Thyroid gland (tissue), 4 donors: ENCODE measurements around the gene TEX19. TPM values are rescaled to one million over a fixed set of nuclear protein-coding genes. Genes with fewer than 3 reads are reported as not detected.

Experiments
- DNase-seq, 2 donors: peaks; one replicate each; pipeline ENCODE4 v3.0.0-alpha.2; 2019
- H3K27ac ChIP-seq, 3 donors: fragments of 200-600 bp; sonication (generic); 1 replicate in 2 of 3; 2 replicates in 1 of 3; pipeline ENCODE4 v1.5.1; 2016 to 2019; ENCODE audit warnings: mild to moderate bottlenecking in 1 of 3, moderate library complexity in 1 of 3
- H3K27me3 ChIP-seq: fragments of 200-600 bp; sonication (generic); one replicate; pipeline ENCODE4 v1.5.1; 2019
- H3K36me3 ChIP-seq, 2 donors: fragments of 200-600 bp; sonication (generic); one replicate each; pipeline ENCODE4 v1.5.1; 2016 to 2019
- H3K4me1 ChIP-seq, 2 donors: fragments of 200-600 bp; sonication (generic); one replicate each; pipeline ENCODE4 v1.5.1; 2017 to 2019
- H3K4me3 ChIP-seq, 3 donors: fragments of 200-600 bp; sonication (generic); replicated peaks in 1 of 3; 1 replicate in 2 of 3; 2 replicates in 1 of 3; pipeline ENCODE4 v1.5.1; 2016; ENCODE audit warnings: mild to moderate bottlenecking in 1 of 3
- H3K9me3 ChIP-seq: fragments of 200-600 bp; sonication (generic); one replicate; pipeline ENCODE4 v1.5.1; 2017
- CTCF ChIP-seq, 6 experiments: fragments of 200-600 bp in 3 of 6; fragments of 450-650 bp in 3 of 6; sonication (generic) in 3 of 6; IDR thresholded peaks; one replicate each; pipeline ENCODE4 v1.5.1; 2016 to 2019; ENCODE audit warnings: antibody characterized with exemption in 6 of 6, mild to moderate bottlenecking in 2 of 6, inconsistent platforms in 1 of 6, moderate library complexity in 1 of 6
- POLR2A ChIP-seq, 2 donors: fragments of 450-650 bp; IDR thresholded peaks; one replicate each; pipeline ENCODE4 v1.6.1; 2017; ENCODE audit warnings: antibody characterized with exemption in 2 of 2, mild to moderate bottlenecking in 2 of 2, moderate library complexity in 1 of 2
- WGBS, 2 donors: methylation state at CpG; one replicate each; pipeline ENCODE4 v1.1.5; 2017; 5-methylcytosine and 5-hydroxymethylcytosine counted together
- intact Hi-C: fragments of 100-400 bp; cut with DNase I; formaldehyde crosslinking; loops from one replicate; pipeline ENCODE4 v1.15.1; 2023
- total RNA-seq, 4 donors: library from RNA; depleted of rRNA; stranded (reverse); fragments of >200 nt; gene quantifications; one replicate each; pipeline ENCODE4 v1.2.3, GENCODE V29; 2016

The TEX19 gene
- total RNA-seq, 4 donors from 2014 or later, result 0.54 TPM; not detected in 3

GRCh38 chr17:82322526-82323453 is 36.3 kb upstream of the TEX19 start:
- Histone ChIP-seq H3K9me3 (no peaks in the 10 kb centered on the region), H3K4me3 (no peak overlapping the region), H3K4me1 (peaks cover 0 to 5% of the 10 kb centered on the region in 2 donors), H3K27ac (no peak overlapping the region), H3K36me3 (no peaks in the 10 kb centered on the region), H3K27me3 (no peaks in the 10 kb centered on the region)
- TF ChIP-seq POLR2A (IDR thresholded peaks at IDR 0.05) (no peak), CTCF (IDR thresholded peaks at IDR 0.05) (no peak)
- 84 to 91% methylated on average over 15 to 21 of the region's 28 CpGs for WGBS, 2 donors
- intact Hi-C loops, result loop anchor here (5.0 kb wide), 2 partner anchors 85 to 295 kb away; no protein-coding TSS in a partner anchor
- DNase-seq, result no peak

GRCh38 chr17:82323514-82324234 is 35.4 kb upstream of the TEX19 start:
- no peak overlapping the region for H3K4me3 ChIP-seq
- peaks cover 0 to 5% of the 10 kb centered on the region in 2 donors for H3K4me1 ChIP-seq
- intact Hi-C loops, result loop anchor here (5.0 kb wide), 2 partner anchors 86 to 296 kb away; no protein-coding TSS in a partner anchor
- H3K9me3 ChIP-seq, result no peaks in the 10 kb centered on the region
- WGBS, 2 donors, result 75 to 76% methylated on average over 18 to 19 of the region's 21 CpGs
- H3K27me3 ChIP-seq, result no peaks in the 10 kb centered on the region
- TF ChIP-seq POLR2A (IDR thresholded peaks at IDR 0.05) (no peak), CTCF (IDR thresholded peaks at IDR 0.05) (no peak)
- no peaks in the 10 kb centered on the region for H3K36me3 ChIP-seq
- no peak for DNase-seq
- H3K27ac ChIP-seq, result no peak overlapping the region

GRCh38 chr17:82324566-82325285 is 34.3 kb upstream of the TEX19 start:
- intact Hi-C loops, result loop anchor here (5.0 kb wide), 2 partner anchors 87 to 297 kb away; no protein-coding TSS in a partner anchor
- WGBS, 2 donors, result 60% methylated on average over 20 to 25 of the region's 25 CpGs

More at GRCh38 chr17:82324566-82325285, 34.3 kb upstream of the TEX19 start:
- no peaks in the 10 kb centered on the region for H3K27me3 ChIP-seq
- no peak overlapping the region for H3K27ac ChIP-seq
- no peaks in the 10 kb centered on the region for H3K36me3 ChIP-seq
- peaks cover 0 to 5% of the 10 kb centered on the region in 2 donors for H3K4me1 ChIP-seq
- DNase-seq, result peak in 1 of 2 donors; percentile 29
- TF ChIP-seq POLR2A (IDR thresholded peaks at IDR 0.05) (no peak), CTCF (IDR thresholded peaks at IDR 0.05) (no peak)
- H3K9me3 ChIP-seq, result no peaks in the 10 kb centered on the region
- H3K4me3 ChIP-seq, result no peak overlapping the region
